Liver (tissue), 3 donors: ENCODE results near the gene CELF5.

ENCODE experiments used
- MAX ChIP-seq: IDR thresholded peaks from 2 replicates; pipeline ENCODE4 v1.6.1; 2016; ENCODE audit warnings: antibody characterized with exemption
- RAD21 ChIP-seq, 2 donors: IDR thresholded peaks; 2 replicates each; pipeline ENCODE4 v1.6.1; 2016; ENCODE audit warnings: antibody characterized with exemption in 2 of 2, mild to moderate bottlenecking in 2 of 2
- TAF1 ChIP-seq: conservative IDR thresholded peaks from 2 replicates; pipeline ENCODE4 v1.6.1; 2016; ENCODE audit warnings: antibody characterized with exemption, mild to moderate bottlenecking
- TF ChIP-seq, protein P1 (sequence below): fragments of 150-350 bp; IDR thresholded peaks from 2 replicates; pipeline ENCODE4 v1.5.1; 2017; ENCODE audit warnings: improper control_type of control experiment, low read depth, low read length; ENCODE audit not compliant: missing input control
- donor health status: healthy.
- donor health status: healthy.

DNA sequence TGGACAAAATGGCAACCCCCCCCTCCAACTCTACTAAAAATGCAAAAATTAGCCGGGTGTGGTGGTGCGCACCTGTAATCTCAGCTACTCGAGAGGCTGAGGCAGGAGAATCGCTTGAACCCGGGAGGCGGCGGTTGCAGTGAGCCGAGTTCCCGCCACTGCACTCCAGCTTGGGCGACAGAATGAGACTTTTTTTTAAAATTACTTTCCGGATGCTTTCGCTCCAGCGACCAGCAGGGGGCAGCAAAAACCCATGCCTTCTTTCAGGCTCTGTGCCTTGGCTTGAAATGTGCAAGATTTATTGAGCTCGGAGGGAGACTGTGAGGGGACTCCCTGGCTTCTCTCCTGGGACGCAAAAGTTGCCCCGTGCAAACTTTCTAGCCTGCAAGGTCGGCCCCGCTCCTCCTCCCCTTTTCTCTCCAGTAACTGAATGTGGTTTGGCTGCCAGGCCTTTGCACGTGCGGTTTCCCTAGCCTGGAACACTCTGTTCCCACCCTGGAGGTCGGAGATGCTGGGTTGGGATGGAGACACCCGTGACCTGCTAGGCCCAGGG lies 80.5 kb downstream of the CELF5 start:
- TF ChIP-seq, protein P1, sequence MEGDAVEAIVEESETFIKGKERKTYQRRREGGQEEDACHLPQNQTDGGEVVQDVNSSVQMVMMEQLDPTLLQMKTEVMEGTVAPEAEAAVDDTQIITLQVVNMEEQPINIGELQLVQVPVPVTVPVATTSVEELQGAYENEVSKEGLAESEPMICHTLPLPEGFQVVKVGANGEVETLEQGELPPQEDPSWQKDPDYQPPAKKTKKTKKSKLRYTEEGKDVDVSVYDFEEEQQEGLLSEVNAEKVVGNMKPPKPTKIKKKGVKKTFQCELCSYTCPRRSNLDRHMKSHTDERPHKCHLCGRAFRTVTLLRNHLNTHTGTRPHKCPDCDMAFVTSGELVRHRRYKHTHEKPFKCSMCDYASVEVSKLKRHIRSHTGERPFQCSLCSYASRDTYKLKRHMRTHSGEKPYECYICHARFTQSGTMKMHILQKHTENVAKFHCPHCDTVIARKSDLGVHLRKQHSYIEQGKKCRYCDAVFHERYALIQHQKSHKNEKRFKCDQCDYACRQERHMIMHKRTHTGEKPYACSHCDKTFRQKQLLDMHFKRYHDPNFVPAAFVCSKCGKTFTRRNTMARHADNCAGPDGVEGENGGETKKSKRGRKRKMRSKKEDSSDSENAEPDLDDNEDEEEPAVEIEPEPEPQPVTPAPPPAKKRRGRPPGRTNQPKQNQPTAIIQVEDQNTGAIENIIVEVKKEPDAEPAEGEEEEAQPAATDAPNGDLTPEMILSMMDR, result peak; percentile 88
- TF ChIP-seq TAF1 (no peak), RAD21 (IDR thresholded peaks at IDR 0.05) (peak; percentile 86 to 90), MAX (no peak)
